HS-27A (cell line): ENCODE data around the gene TULP4.

Source experiments
- DNase-seq: peaks from one replicate; pipeline ENCODE4 v3.0.0-alpha.2; 2012; ENCODE audit warnings: low read depth, missing footprints

Gene TULP4

GRCh38 chr6:158559338-158559894 is 247.2 kb downstream of the TULP4 start:
- DNase-seq, result no peak

GRCh38 chr6:158559895-158560835 is 247.9 kb downstream of the TULP4 start, which contains the start of gene TMEM181:
Gene TMEM181 (plus strand): TSS chr6:158560091. CDS start chr6:158560225, 134 bp downstream.
- DNase-seq, result peak; percentile 45

DNA sequence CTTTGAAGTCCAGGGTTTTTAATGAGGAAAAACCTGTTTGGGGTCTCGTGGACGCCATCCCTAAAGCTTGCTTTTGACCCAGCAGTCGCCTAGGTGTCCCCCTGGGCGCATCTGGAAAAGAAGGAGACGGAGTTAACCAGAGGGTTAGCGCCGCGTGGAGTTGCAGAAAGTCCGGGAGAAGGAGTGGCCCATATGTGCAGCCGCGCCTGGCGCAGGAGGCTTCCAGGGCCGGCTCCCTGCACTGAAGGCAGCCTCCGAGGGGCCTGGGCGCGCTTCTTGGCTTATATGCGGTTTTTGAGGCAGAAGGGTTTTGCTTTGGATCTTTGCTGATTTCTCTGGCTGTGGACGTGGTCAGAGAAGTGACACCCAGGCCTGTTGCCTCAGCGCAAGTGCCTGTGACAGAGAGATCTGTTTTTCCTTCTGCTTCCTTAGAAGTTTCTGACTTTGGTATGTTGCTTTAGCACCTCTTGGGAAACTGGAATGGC is 248.6 kb downstream of the TULP4 start:
- DNase-seq, result no peak
